MM.1S (cell line): ENCODE data around the gene PALB2.
"Not testable (repeated sequence)": the region's sequence is repeated elsewhere in the genome, so short reads cannot be mapped to it uniquely, and the experiment has no call there.

Experiments
- DNase-seq: peaks from one replicate; pipeline ENCODE4 v3.0.0-alpha.2; 2015
- H2AFZ ChIP-seq: fragments of 300-600 bp; sonication (generic); 2 replicates; pipeline ENCODE4 v1.6.0; 2016; ENCODE audit warnings: antibody characterized with exemption, low read length
- H3F3A ChIP-seq: fragments of 300-600 bp; sonication (generic); 2 replicates; pipeline ENCODE4 v1.6.1; 2016; ENCODE audit warnings: mild to moderate bottlenecking, antibody characterized with exemption, low read length, moderate library complexity, mixed read lengths; ENCODE audit not compliant: insufficient read depth
- H3K27ac ChIP-seq: fragments of 300-600 bp; sonication (generic); 2 replicates; pipeline ENCODE4 v1.5.1; 2016; ENCODE audit warnings: mild to moderate bottlenecking, low read length
- H3K27me3 ChIP-seq: fragments of 300-600 bp; sonication (generic); replicated peaks from 2 replicates; pipeline ENCODE4 v1.6.0; 2016; ENCODE audit warnings: low read length; ENCODE audit not compliant: insufficient read depth
- H3K36me3 ChIP-seq: fragments of 300-600 bp; sonication (generic); replicated peaks from 2 replicates; pipeline ENCODE4 v1.6.1; 2016; ENCODE audit warnings: mild to moderate bottlenecking, low read length, mixed read lengths; ENCODE audit not compliant: insufficient read depth
- H3K4me1 ChIP-seq: fragments of 300-600 bp; sonication (generic); 2 replicates; pipeline ENCODE4 v1.6.1; 2016; ENCODE audit warnings: low read length, mixed read lengths
- H3K4me2 ChIP-seq: fragments of 300-600 bp; sonication (generic); 2 replicates; pipeline ENCODE4 v1.6.0; 2016; ENCODE audit warnings: low read depth, low read length
- H3K4me3 ChIP-seq: fragments of 300-600 bp; sonication (generic); 2 replicates; pipeline ENCODE4 v1.5.1; 2016; ENCODE audit warnings: low read length, mixed read lengths
- H3K79me2 ChIP-seq: fragments of 300-600 bp; sonication (generic); 2 replicates; pipeline ENCODE4 v1.6.1; 2016; ENCODE audit warnings: mixed run types, low read length, mixed read lengths
- H3K9ac ChIP-seq: fragments of 300-600 bp; sonication (generic); 2 replicates; pipeline ENCODE4 v1.6.1; 2016; ENCODE audit warnings: low read length, mixed read lengths
- H3K9me2 ChIP-seq: fragments of 300-600 bp; sonication (generic); replicated peaks from 2 replicates; pipeline ENCODE4 v1.6.1; 2016; ENCODE audit warnings: mild to moderate bottlenecking, low read length, mixed read lengths; ENCODE audit not compliant: insufficient read depth
- H3K9me3 ChIP-seq: fragments of 300-600 bp; sonication (generic); replicated peaks from 2 replicates; pipeline ENCODE4 v1.6.1; 2016; ENCODE audit warnings: mild to moderate bottlenecking, low read length, mixed read lengths; ENCODE audit not compliant: insufficient read depth
- H4K20me1 ChIP-seq: fragments of 300-600 bp; sonication (generic); 2 replicates; pipeline ENCODE4 v1.6.1; 2016; ENCODE audit warnings: mild to moderate bottlenecking, low read length, moderate library complexity, mixed read lengths; ENCODE audit not compliant: insufficient read depth
- EZH2 ChIP-seq: fragments of 300-600 bp; sonication (generic); optimal IDR thresholded peaks from 2 replicates; pipeline ENCODE3; 2017; ENCODE audit warnings: low read depth, mild to moderate bottlenecking, antibody characterized with exemption, low read length, mixed read lengths
- EZH2phosphoT487 ChIP-seq: fragments of 300-600 bp; sonication (generic); IDR thresholded peaks from 2 replicates; pipeline ENCODE4 v1.6.1; 2018; ENCODE audit warnings: antibody characterized with exemption, low read length
- TF ChIP-seq, protein P1 (sequence below): fragments of 300-600 bp; sonication (generic); IDR thresholded peaks from 2 replicates; pipeline ENCODE4 v1.5.1; 2016; ENCODE audit warnings: antibody characterized with exemption, low read length, mixed read lengths

Gene PALB2

DNA sequence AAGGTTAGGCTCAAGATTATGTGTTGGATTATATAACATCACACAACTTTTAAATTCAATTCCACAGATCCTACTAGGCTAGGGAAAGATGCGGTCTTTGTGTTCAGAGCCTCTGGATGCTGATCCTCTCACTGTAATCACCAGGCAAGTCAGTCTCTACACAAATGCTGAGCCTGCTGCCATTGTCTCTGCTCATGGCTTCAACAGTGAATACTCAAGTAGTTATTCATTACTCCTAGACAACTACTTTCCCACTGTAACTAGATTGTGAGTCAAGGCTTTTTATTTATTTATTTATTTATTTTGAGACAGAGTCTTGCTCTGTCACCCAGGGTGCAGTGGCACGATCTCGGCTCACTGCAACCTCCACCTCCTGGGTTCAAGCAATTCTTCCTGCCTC lies 29.2 kb downstream of the PALB2 start:
- H3K27me3 ChIP-seq, result no peaks in the 10 kb centered on the region
- no peaks in the 10 kb centered on the region for H3K9me2 ChIP-seq
- H3F3A ChIP-seq, result no peaks in the 10 kb centered on the region
- H3K79me2 ChIP-seq, result no peaks in the 10 kb centered on the region
- H2AFZ ChIP-seq, result no peak overlapping the region
- H3K4me2 ChIP-seq, result no peak overlapping the region
- no peaks in the 10 kb centered on the region for H3K4me1 ChIP-seq
- DNase-seq, result no peak
- no peaks in the 10 kb centered on the region for H3K9me3 ChIP-seq
- H3K9ac ChIP-seq, result no peak overlapping the region
- 0 out of 2 replicates have a peak, but pooled peaks cover 3% of the 10 kb centered on the region for H3K36me3 ChIP-seq
- H3K27ac ChIP-seq, result no peak overlapping the region
- H4K20me1 ChIP-seq, result no peaks in the 10 kb centered on the region
- no peak overlapping the region for H3K4me3 ChIP-seq
- TF ChIP-seq, protein P1, sequence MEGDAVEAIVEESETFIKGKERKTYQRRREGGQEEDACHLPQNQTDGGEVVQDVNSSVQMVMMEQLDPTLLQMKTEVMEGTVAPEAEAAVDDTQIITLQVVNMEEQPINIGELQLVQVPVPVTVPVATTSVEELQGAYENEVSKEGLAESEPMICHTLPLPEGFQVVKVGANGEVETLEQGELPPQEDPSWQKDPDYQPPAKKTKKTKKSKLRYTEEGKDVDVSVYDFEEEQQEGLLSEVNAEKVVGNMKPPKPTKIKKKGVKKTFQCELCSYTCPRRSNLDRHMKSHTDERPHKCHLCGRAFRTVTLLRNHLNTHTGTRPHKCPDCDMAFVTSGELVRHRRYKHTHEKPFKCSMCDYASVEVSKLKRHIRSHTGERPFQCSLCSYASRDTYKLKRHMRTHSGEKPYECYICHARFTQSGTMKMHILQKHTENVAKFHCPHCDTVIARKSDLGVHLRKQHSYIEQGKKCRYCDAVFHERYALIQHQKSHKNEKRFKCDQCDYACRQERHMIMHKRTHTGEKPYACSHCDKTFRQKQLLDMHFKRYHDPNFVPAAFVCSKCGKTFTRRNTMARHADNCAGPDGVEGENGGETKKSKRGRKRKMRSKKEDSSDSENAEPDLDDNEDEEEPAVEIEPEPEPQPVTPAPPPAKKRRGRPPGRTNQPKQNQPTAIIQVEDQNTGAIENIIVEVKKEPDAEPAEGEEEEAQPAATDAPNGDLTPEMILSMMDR, result no peak
- TF ChIP-seq EZH2phosphoT487 (no peak), EZH2 (no peak)

DNA sequence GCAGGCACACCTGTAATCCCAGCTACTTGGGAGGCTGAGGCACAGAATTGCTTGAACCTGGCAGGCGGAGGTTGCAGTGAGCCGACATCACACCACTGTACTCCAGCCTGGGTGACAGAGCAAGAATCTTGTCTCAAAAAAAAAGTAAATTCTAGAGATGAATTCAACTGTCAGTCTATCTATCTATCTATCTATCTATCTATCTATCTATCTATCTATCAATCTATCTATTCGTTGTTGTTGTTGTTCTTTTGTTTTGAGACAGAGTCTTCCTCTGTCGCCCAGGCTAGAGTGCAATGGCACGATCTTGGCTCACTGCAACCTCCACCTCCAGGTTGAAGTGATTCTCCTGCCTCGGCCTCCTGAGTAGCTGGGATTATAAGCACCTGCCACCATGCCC lies 30.2 kb downstream of the PALB2 start:
- H4K20me1 ChIP-seq, H3K36me3 ChIP-seq, H3K9me2 ChIP-seq, H3K79me2 ChIP-seq, H3F3A ChIP-seq, H3K4me1 ChIP-seq, DNase-seq, H3K9me3 ChIP-seq, H2AFZ ChIP-seq, H3K27ac ChIP-seq, H3K4me2 ChIP-seq, H3K9ac ChIP-seq, H3K27me3 ChIP-seq, H3K4me3 ChIP-seq: not testable (repeated sequence)

DNA sequence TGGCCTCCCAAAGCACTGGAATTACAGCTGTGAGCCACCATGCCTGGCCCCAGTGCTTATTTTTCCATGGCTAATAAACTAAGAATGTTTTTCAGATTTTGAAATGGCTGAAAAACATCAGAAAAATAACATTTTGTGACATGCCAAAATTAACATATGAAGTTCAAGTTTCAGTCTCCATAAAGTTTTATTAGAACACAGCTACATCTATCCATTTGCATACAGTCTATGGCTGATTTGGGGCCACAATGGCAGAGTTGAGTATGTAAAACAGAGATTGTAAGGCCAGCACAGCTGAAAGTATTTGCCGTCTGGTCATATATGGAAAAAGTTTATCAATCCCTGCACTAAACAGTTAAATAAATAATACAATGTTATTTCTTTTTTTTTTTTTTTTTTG lies 31.2 kb downstream of the PALB2 start:
- 0 out of 2 replicates have a peak, but pooled peaks cover 3% of the 10 kb centered on the region for H3K36me3 ChIP-seq
- no peak overlapping the region for H3K4me2 ChIP-seq
- no peak overlapping the region for H3K4me3 ChIP-seq

DNA sequence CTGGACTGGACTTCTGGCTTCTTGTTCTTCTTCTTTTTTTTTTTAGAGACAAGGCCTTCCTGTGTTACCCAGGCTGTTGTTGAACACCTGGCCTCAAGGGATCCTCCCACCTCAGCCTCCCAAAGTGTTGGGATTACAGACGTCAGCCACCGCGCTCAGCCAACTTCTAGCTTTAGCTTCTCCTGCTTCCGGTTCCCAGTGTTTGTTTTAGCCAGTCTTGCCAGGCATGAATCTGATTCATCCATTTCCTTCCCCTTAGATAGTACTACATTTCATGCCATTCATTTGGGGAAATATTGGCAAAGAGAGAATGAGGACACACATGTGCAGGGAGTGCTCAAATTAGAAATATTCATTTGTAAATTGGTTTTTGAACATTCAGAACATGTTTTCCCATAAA lies 32.9 kb downstream of the PALB2 start:
- Histone ChIP-seq H4K20me1 (no peaks in the 10 kb centered on the region), H3K4me1 (no peaks in the 10 kb centered on the region), H3K36me3 (0 out of 2 replicates have a peak, but pooled peaks cover 3% of the 10 kb centered on the region), H3F3A (no peaks in the 10 kb centered on the region), H2AFZ (no peak overlapping the region), H3K9ac (no peak overlapping the region), H3K79me2 (no peaks in the 10 kb centered on the region), H3K27me3 (no peaks in the 10 kb centered on the region), H3K4me3 (no peak overlapping the region), H3K9me2 (no peaks in the 10 kb centered on the region), H3K4me2 (no peak overlapping the region), H3K9me3 (no peaks in the 10 kb centered on the region), H3K27ac (no peak overlapping the region)
- no peak for DNase-seq
- TF ChIP-seq EZH2 (no peak), EZH2phosphoT487 (no peak)
- TF ChIP-seq, protein P1, result no peak

More for the DNA sequence above, 31.2 kb downstream of the PALB2 start:
- Histone ChIP-seq H3K9ac (no peak overlapping the region), H3K9me2 (no peaks in the 10 kb centered on the region), H3F3A (no peaks in the 10 kb centered on the region), H3K27ac (no peak overlapping the region), H3K79me2 (no peaks in the 10 kb centered on the region), H3K27me3 (no peaks in the 10 kb centered on the region), H4K20me1 (no peaks in the 10 kb centered on the region), H3K9me3 (no peaks in the 10 kb centered on the region), H2AFZ (no peak overlapping the region), H3K4me1 (no peaks in the 10 kb centered on the region)
- TF ChIP-seq EZH2phosphoT487 (no peak), EZH2 (no peak)
- TF ChIP-seq, protein P1, result no peak
- no peak for DNase-seq
